ENCODE measurements around the gene HTRA3. TPM values are rescaled to one million over a fixed set of nuclear protein-coding genes. Genes with fewer than 3 reads are reported as not detected.

The HTRA3 gene
- total RNA-seq, 1 experiment from 2014 or later: 2.8 TPM

GRCh38 chr4:8320386-8320750 is 50.8 kb downstream of the HTRA3 start:
- intact Hi-C loops (cut with micrococcal nuclease): no loop called here
- TF ChIP-seq EZH2 (IDR thresholded peaks at IDR 0.05; ENCODE audit: low read length, unreplicated experiment): no peak
- TF ChIP-seq CTCF (conservative IDR thresholded peaks at IDR 0.05; ENCODE audit: low read depth, low read length): peak; percentile 41; the same call in 1 of the 2 replicates
- no peak for TF ChIP-seq EZH2phosphoT487 (IDR thresholded peaks at IDR 0.05; ENCODE audit: borderline replicate concordance, low read length)
- Histone ChIP-seq H4K20me1 (ENCODE audit: low read length) (no peaks in the 10 kb centered on the region), H3K4me2 (ENCODE audit: low read length) (no peak overlapping the region), H3K27me3 (ENCODE audit: low read length) (no peaks in the 10 kb centered on the region), H3K9me2 (replicated peaks; ENCODE audit: low read length) (no peaks in the 10 kb centered on the region), H3K27ac (ENCODE audit: low read length) (no peak overlapping the region), H3F3A (ENCODE audit: low read length, unreplicated experiment) (no peaks in the 10 kb centered on the region), H3K9me3 (ENCODE audit: low read length) (no peaks in the 10 kb centered on the region), H2AFZ (ENCODE audit: low read length) (no peak overlapping the region), H3K79me2 (ENCODE audit: low read length) (no peaks in the 10 kb centered on the region), H3K36me3 (ENCODE audit: low read depth, low read length) (no peaks in the 10 kb centered on the region), H3K4me1 (ENCODE audit: insufficient read depth, low read length) (peaks cover 16% of the 10 kb centered on the region), H3K4me3 (ENCODE audit: low read length) (no peak overlapping the region), H3K9ac (ENCODE audit: low read length) (no peak overlapping the region)
- ChIA-PET CTCF (no interaction called here), POLR2A (ENCODE audit: unreplicated experiment) (no interaction called here)
- DNase-seq (peak; percentile 17), ATAC-seq (no peak)
- no TSS peak for BruUV-seq (replicated peaks)

DNA sequence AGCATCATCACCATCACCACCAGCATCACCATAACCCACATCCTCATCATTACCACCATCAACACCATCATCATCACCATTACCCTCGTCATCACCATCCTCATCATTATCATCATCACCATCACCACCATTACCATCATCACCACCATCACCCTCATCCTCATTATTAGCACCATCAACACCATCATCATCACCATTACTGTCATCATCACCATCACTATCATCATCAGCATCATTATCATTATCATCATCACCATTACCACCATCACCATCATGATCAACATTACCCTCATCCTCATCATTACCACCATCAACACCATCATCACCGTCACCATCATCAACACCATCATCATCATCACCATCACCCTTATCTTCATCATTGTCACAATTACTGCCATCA is 51.7 kb downstream of the HTRA3 start:
- Histone ChIP-seq H4K20me1 (ENCODE audit: low read length) (no peaks in the 10 kb centered on the region), H3K4me3 (ENCODE audit: low read length) (no peak overlapping the region), H3K4me2 (ENCODE audit: low read length) (no peak overlapping the region), H3K9ac (ENCODE audit: low read length) (no peak overlapping the region), H3K79me2 (ENCODE audit: low read length) (no peaks in the 10 kb centered on the region), H3K4me1 (ENCODE audit: insufficient read depth, low read length) (peaks cover 11% of the 10 kb centered on the region), H3K27me3 (ENCODE audit: low read length) (no peaks in the 10 kb centered on the region), H3K36me3 (ENCODE audit: low read depth, low read length) (no peaks in the 10 kb centered on the region), H3F3A (ENCODE audit: low read length, unreplicated experiment) (no peaks in the 10 kb centered on the region), H3K9me3 (ENCODE audit: low read length) (no peaks in the 10 kb centered on the region), H3K9me2 (replicated peaks; ENCODE audit: low read length) (no peaks in the 10 kb centered on the region), H3K27ac (ENCODE audit: low read length) (no peak overlapping the region), H2AFZ (ENCODE audit: low read length) (no peak overlapping the region)
- intact Hi-C loops (cut with micrococcal nuclease): no loop called here
- no peak for DNase-seq
- TF ChIP-seq EZH2phosphoT487 (IDR thresholded peaks at IDR 0.05; ENCODE audit: borderline replicate concordance, low read length): no peak
- CTCF ChIA-PET: no interaction called here
- BruUV-seq (replicated peaks): no TSS peak
- POLR2A ChIA-PET (ENCODE audit: unreplicated experiment): no interaction called here
- no peak for ATAC-seq

DNA sequence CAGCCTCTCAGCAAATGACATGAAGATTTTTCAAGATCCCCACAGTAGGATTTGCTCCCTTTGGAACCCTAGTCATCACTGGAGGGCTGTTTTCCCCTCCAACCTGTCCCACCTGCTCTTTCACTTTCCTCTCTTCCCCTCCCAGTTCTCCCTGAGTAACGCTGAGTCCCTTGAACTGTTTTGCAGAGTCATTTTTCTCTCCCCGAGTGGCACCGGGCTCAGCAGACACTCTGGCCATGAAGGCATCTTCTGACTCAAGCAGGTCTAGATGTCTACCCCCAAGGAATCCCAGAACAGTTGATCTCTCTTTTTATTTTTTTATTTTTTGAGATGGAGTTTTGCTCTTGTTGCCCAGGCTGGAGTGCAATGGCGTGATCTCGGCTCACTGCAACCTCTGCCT is 52.2 kb downstream of the HTRA3 start:
- ChIA-PET POLR2A (ENCODE audit: unreplicated experiment) (no interaction called here), CTCF (no interaction called here)
- no TSS peak for BruUV-seq (replicated peaks)
- intact Hi-C loops (cut with micrococcal nuclease): no loop called here
- H3K4me2 ChIP-seq (ENCODE audit: low read length): no peak overlapping the region
- H3F3A ChIP-seq (ENCODE audit: low read length, unreplicated experiment): no peaks in the 10 kb centered on the region
- H3K9me3 ChIP-seq (ENCODE audit: low read length): no peaks in the 10 kb centered on the region
- TF ChIP-seq CTCF (conservative IDR thresholded peaks at IDR 0.05; ENCODE audit: low read depth, low read length) (no peak), EZH2 (IDR thresholded peaks at IDR 0.05; ENCODE audit: low read length, unreplicated experiment) (no peak), EZH2phosphoT487 (IDR thresholded peaks at IDR 0.05; ENCODE audit: borderline replicate concordance, low read length) (no peak)
- H2AFZ ChIP-seq (ENCODE audit: low read length): no peak overlapping the region
- ATAC-seq (no peak), DNase-seq (no peak)
- no peak overlapping the region for H3K4me3 ChIP-seq (ENCODE audit: low read length)
- H3K79me2 ChIP-seq (ENCODE audit: low read length): no peaks in the 10 kb centered on the region
- no peaks in the 10 kb centered on the region for H3K27me3 ChIP-seq (ENCODE audit: low read length)
- no peak overlapping the region for H3K9ac ChIP-seq (ENCODE audit: low read length)
- peaks cover 6% of the 10 kb centered on the region; the same call in 1 of the 2 replicates for H3K4me1 ChIP-seq (ENCODE audit: insufficient read depth, low read length)
- no peaks in the 10 kb centered on the region for H3K36me3 ChIP-seq (ENCODE audit: low read depth, low read length)
- no peak overlapping the region for H3K27ac ChIP-seq (ENCODE audit: low read length)
- H4K20me1 ChIP-seq (ENCODE audit: low read length): no peaks in the 10 kb centered on the region
- H3K9me2 ChIP-seq (replicated peaks; ENCODE audit: low read length): no peaks in the 10 kb centered on the region
